Testis (tissue), 3 donors: ENCODE measurements around the gene SEZ6L2. TPM values are rescaled to one million over a fixed set of nuclear protein-coding genes. Genes with fewer than 3 reads are reported as not detected.
A peak's percentile ranks its signal among the peaks of the same experiment; 100 is the strongest.

Experiments
- DNase-seq: peaks from one replicate; pipeline ENCODE4 v3.0.0-alpha.2; 2019
- H3K27ac ChIP-seq, 2 donors: fragments of 200-600 bp; sonication (generic); one replicate each; pipeline ENCODE4 v1.5.1; 2019
- H3K27me3 ChIP-seq: fragments of 200-600 bp; sonication (generic); one replicate; pipeline ENCODE4 v1.5.1; 2019
- H3K36me3 ChIP-seq: fragments of 200-600 bp; sonication (generic); one replicate; pipeline ENCODE4 v1.5.1; 2017; ENCODE audit warnings: low read depth; ENCODE audit errors: missing control alignments
- H3K4me1 ChIP-seq: fragments of 200-600 bp; sonication (generic); one replicate; pipeline ENCODE4 v1.5.1; 2019
- H3K4me3 ChIP-seq, 2 donors: fragments of 200-600 bp; sonication (generic); one replicate each; pipeline ENCODE4 v1.5.1; 2017 to 2019
- H3K9me3 ChIP-seq: fragments of 200-600 bp; sonication (generic); one replicate; pipeline ENCODE4 v1.5.1; 2017
- CTCF ChIP-seq, 3 experiments: fragments of 450-650 bp in 2 of 3; fragments of 200-600 bp in 1 of 3; sonication (generic) in 1 of 3; IDR thresholded peaks; one replicate each; pipeline ENCODE4 v1.5.1; 2016 to 2019; ENCODE audit warnings: antibody characterized with exemption in 3 of 3, mild to moderate bottlenecking in 2 of 3, moderate library complexity in 1 of 3
- POLR2A ChIP-seq: fragments of 450-650 bp; IDR thresholded peaks from one replicate; pipeline ENCODE4 v1.6.1; 2017; ENCODE audit warnings: antibody characterized with exemption, mild to moderate bottlenecking, moderate library complexity
- WGBS, 2 donors: methylation state at CpG; one replicate each; pipeline ENCODE4 v1.1.5; 2018; 5-methylcytosine and 5-hydroxymethylcytosine counted together
- intact Hi-C: fragments of 100-400 bp; cut with DNase I; formaldehyde crosslinking; loops from one replicate; pipeline ENCODE4 v1.15.1; 2023; ENCODE audit warnings: low total_unique reads
- polyA plus RNA-seq: library from polyadenylated mRNA; stranded (reverse); fragments of 350-450 nt; fragmentation: Illumina TruSeq; extraction: RNeasy Lipid Tissue Mini Kit (QIAGEN cat#74804); gene quantifications from one replicate; pipeline ENCODE4 v1.2.3, GENCODE V29; 2014; ENCODE audit warnings: low read depth, low replicate concordance; ENCODE audit not compliant: insufficient read depth
- total RNA-seq, 2 donors: library from RNA; depleted of rRNA; stranded (reverse); fragments of >200 nt; gene quantifications; one replicate each; pipeline ENCODE4 v1.2.3, GENCODE V29; 2016

SEZ6L2 gene
- total and polyA plus RNA-seq, 3 donors from 2014 or later = 40.9 to 57.5 (median 43.7) TPM

DNA sequence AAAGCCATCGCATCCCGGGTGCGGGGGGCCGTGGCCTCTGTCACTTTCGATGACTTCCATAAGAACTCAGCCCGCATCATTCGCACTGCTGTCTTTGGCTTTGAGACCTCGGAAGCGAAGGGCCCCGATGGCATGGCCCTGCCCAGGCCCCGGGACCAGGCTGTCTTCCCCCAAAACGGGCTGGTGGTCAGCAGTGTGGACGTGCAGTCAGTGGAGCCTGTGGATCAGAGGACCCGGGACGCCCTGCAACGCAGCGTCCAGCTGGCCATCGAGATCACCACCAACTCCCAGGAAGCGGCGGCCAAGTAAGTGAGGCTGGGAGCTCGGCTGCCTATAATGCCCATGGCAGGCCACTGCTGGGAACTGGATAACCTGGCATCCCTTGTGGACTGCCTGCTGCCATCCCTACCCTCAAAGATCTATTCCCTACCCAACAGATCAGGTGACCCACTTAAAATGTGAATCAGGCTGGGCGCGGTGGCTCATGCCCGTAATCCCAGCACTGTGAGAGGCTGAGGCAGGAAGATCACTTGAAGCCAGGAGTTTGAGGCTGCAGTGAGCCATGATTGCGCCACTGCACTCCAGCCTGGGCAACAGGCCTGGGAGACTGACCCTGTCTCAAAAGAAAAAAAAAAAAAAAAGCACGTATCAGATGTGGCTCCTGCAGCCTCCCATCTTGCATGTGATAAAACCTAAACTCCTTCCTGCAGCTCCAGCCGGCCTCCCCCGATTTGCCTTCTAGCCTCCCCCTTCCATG is 54.6 kb downstream of the SEZ6L2 start:
- intact Hi-C loops = no loop called here
- peaks cover 26% of the 10 kb centered on the region for H3K4me1 ChIP-seq
- TF ChIP-seq POLR2A (no peak), CTCF (IDR thresholded peaks at IDR 0.05) (no peak)
- H3K4me3 ChIP-seq = no peak overlapping the region
- peak overlapping the region in 1 of 2 donors; percentile 41 for H3K27ac ChIP-seq
- no peaks in the 10 kb centered on the region for H3K27me3 ChIP-seq
- H3K36me3 ChIP-seq = no peaks in the 10 kb centered on the region
- peak; percentile 71 for DNase-seq
- H3K9me3 ChIP-seq = no peaks in the 10 kb centered on the region
- 83 to 85% methylated on average over 18 to 28 of the region's 28 CpGs for WGBS, 2 donors

DNA sequence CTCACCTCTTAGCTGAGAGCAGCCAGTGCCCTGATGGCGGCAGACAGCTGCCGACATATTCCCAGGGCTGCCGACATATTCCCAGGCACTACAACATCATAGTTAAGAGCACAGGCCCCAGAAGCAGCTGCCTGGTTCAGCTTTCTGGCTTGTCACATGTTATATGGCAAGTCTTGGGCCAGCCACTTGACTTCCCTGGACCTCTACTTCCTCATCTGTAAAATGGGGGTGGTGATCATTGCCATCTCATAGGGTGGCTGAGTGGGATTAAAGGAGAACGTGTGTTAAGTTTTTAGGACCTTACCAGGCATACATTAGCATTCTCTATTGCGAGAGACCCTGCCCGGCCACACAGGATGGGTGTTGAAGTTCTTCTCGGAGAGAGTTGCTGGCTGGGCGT is 55.4 kb downstream of the SEZ6L2 start:
- Histone ChIP-seq H3K36me3 (no peaks in the 10 kb centered on the region), H3K27ac (no peak overlapping the region)
- intact Hi-C loops = no loop called here

GRCh38 chr16:29842732-29843346 is 56.5 kb downstream of the SEZ6L2 start:
- no peak for DNase-seq
- Histone ChIP-seq H3K9me3 (no peaks in the 10 kb centered on the region), H3K27ac (no peak overlapping the region), H3K36me3 (no peaks in the 10 kb centered on the region), H3K4me1 (peaks cover 19% of the 10 kb centered on the region), H3K4me3 (no peak overlapping the region), H3K27me3 (no peaks in the 10 kb centered on the region)
- TF ChIP-seq CTCF (IDR thresholded peaks at IDR 0.05) = no peak
- TF ChIP-seq POLR2A = no peak
- 92 to 97% methylated on average over 9 of the region's 9 CpGs for WGBS, 2 donors
- intact Hi-C loops = no loop called here

More for the DNA sequence above, 55.4 kb downstream of the SEZ6L2 start:
- peaks cover 22% of the 10 kb centered on the region for H3K4me1 ChIP-seq
- H3K27me3 ChIP-seq = no peaks in the 10 kb centered on the region
- no peaks in the 10 kb centered on the region for H3K9me3 ChIP-seq
- no peak overlapping the region for H3K4me3 ChIP-seq
- no peak for DNase-seq
- 93% methylated on average over 8 of the region's 8 CpGs for WGBS, 2 donors
- TF ChIP-seq CTCF (IDR thresholded peaks at IDR 0.05) (no peak), POLR2A (no peak)

DNA sequence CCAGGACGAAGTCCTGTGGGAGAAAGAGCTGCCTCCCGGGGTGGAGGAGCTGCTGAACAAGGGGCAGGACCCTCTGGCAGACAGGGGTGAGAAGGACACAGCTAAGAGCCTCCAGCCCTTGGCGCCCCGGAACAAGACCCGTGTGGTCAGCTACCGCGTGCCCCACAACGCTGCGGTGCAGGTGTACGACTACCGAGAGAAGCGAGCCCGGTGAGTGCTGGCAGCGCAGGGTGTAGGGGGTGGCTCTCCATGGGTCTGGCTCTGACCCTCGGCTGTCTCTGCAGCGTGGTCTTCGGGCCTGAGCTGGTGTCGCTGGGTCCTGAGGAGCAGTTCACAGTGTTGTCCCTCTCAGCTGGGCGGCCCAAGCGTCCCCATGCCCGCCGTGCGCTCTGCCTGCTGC is 57.7 kb downstream of the SEZ6L2 start:
- no peak overlapping the region for H3K27ac ChIP-seq
- 95% methylated on average over 23 of the region's 23 CpGs; no CpG with 5 or more reads in 1 of the 2 donors for WGBS, 2 donors
- peaks cover 19% of the 10 kb centered on the region for H3K4me1 ChIP-seq
- DNase-seq = no peak
- no peaks in the 10 kb centered on the region for H3K9me3 ChIP-seq
- H3K36me3 ChIP-seq = no peaks in the 10 kb centered on the region
- no peaks in the 10 kb centered on the region for H3K27me3 ChIP-seq
- TF ChIP-seq CTCF (IDR thresholded peaks at IDR 0.05) = no peak
- no peak for TF ChIP-seq POLR2A
- H3K4me3 ChIP-seq = no peak overlapping the region
- intact Hi-C loops = no loop called here
